ENCODE data around the gene CYP27C1. TPM values are rescaled to one million over a fixed set of nuclear protein-coding genes. Genes with fewer than 3 reads are reported as not detected.
"Not testable (repeated sequence)": the region's sequence is repeated elsewhere in the genome, so short reads cannot be mapped to it uniquely, and the experiment has no call there.

The CYP27C1 gene
- total RNA-seq, 2 donors from 2014 or later = 1.8 TPM; not detected in 1

- TF ChIP-seq POLR2AphosphoS5 (IDR thresholded peaks at IDR 0.05) (no peak), POLR2A (IDR thresholded peaks at IDR 0.05) (peak; percentile 54)
- Histone ChIP-seq H3K36me3 (no peaks in the 10 kb centered on the region), H3K27me3 (replicated peaks; ENCODE audit: insufficient read depth) (peaks cover 17% of the 10 kb centered on the region), H3K4me3 (no peak overlapping the region), H3K27ac (no peak overlapping the region), H3K4me1 (replicated peaks) (peaks cover 13% of the 10 kb centered on the region), H3K9me3 (no peaks in the 10 kb centered on the region)
- 72% methylated on average over 14 of the region's 14 CpGs for WGBS
- no peak for DNase-seq (ENCODE audit: low spot score)
- intact Hi-C loops (cut with DNase I) = no loop called here
Measured at GRCh38 chr2:127217470-127218325, 2.4 kb downstream of the CYP27C1 start.

GRCh38 chr2:127216593-127216992 is 3.5 kb downstream of the CYP27C1 start:
- intact Hi-C loops (cut with DNase I) = no loop called here
- Histone ChIP-seq H3K9me3 (no peaks in the 10 kb centered on the region), H3K4me3 (no peak overlapping the region), H3K27me3 (replicated peaks; ENCODE audit: insufficient read depth) (peaks cover 17% of the 10 kb centered on the region), H3K27ac (no peak overlapping the region), H3K4me1 (replicated peaks) (peaks cover 13% of the 10 kb centered on the region), H3K36me3 (no peaks in the 10 kb centered on the region)
- TF ChIP-seq POLR2A (IDR thresholded peaks at IDR 0.05) (no peak), POLR2AphosphoS5 (IDR thresholded peaks at IDR 0.05) (no peak)
- TF ChIP-seq, protein P1, sequence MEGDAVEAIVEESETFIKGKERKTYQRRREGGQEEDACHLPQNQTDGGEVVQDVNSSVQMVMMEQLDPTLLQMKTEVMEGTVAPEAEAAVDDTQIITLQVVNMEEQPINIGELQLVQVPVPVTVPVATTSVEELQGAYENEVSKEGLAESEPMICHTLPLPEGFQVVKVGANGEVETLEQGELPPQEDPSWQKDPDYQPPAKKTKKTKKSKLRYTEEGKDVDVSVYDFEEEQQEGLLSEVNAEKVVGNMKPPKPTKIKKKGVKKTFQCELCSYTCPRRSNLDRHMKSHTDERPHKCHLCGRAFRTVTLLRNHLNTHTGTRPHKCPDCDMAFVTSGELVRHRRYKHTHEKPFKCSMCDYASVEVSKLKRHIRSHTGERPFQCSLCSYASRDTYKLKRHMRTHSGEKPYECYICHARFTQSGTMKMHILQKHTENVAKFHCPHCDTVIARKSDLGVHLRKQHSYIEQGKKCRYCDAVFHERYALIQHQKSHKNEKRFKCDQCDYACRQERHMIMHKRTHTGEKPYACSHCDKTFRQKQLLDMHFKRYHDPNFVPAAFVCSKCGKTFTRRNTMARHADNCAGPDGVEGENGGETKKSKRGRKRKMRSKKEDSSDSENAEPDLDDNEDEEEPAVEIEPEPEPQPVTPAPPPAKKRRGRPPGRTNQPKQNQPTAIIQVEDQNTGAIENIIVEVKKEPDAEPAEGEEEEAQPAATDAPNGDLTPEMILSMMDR (IDR thresholded peaks at IDR 0.05) = no peak
- WGBS = 95% methylated on average over 1 of the region's 1 CpG
- DNase-seq (ENCODE audit: low spot score) = no peak

GRCh38 chr2:127216095-127216494 is 4.0 kb downstream of the CYP27C1 start:
- H3K4me3 ChIP-seq = no peak overlapping the region
- H3K9me3 ChIP-seq = no peaks in the 10 kb centered on the region
- no peak overlapping the region for H3K27ac ChIP-seq
- peaks cover 13% of the 10 kb centered on the region for H3K4me1 ChIP-seq (replicated peaks)
- H3K27me3 ChIP-seq (replicated peaks; ENCODE audit: insufficient read depth) = peaks cover 17% of the 10 kb centered on the region
- TF ChIP-seq POLR2A (IDR thresholded peaks at IDR 0.05) = no peak
- TF ChIP-seq, protein P1 (IDR thresholded peaks at IDR 0.05) = no peak
- H3K36me3 ChIP-seq = no peaks in the 10 kb centered on the region
- DNase-seq (ENCODE audit: low spot score) = no peak
- intact Hi-C loops (cut with DNase I) = no loop called here
- 67% methylated on average over 2 of the region's 2 CpGs for WGBS

DNA sequence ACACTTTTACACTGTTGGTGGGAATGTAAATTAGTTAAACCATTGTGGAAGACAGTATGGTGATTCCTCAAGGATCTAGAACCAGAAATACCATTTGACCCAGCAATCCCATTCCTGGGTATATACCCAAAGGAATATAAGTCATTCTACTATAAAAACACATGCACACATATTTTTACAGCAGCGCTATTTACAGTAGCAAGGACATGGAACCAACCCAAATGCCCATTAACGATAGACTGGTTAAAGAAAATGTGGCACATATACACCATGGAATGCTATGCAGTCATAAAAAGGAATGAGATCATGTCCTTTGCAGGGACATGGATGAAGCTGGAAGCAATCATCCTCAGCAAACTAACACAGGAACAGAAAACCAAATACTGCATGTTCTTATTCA is 5.9 kb downstream of the CYP27C1 start:
- H3K4me3 ChIP-seq; DNase-seq (ENCODE audit: low spot score); H3K27ac ChIP-seq; H3K4me1 ChIP-seq (replicated peaks); H3K27me3 ChIP-seq (replicated peaks; ENCODE audit: insufficient read depth); H3K9me3 ChIP-seq; H3K36me3 ChIP-seq; intact Hi-C loops (cut with DNase I): not testable (repeated sequence)
- 76% methylated on average over 2 of the region's 2 CpGs for WGBS

- intact Hi-C loops (cut with DNase I) = no loop called here
- Histone ChIP-seq H3K27me3 (replicated peaks; ENCODE audit: insufficient read depth) (no peaks in the 10 kb centered on the region), H3K4me3 (no peak overlapping the region), H3K36me3 (no peaks in the 10 kb centered on the region), H3K27ac (no peak overlapping the region), H3K9me3 (no peaks in the 10 kb centered on the region), H3K4me1 (replicated peaks) (no peaks in the 10 kb centered on the region)
- no peak for DNase-seq (ENCODE audit: low spot score)
- WGBS = 58% methylated on average over 4 of the region's 4 CpGs
- TF ChIP-seq, protein P1 (IDR thresholded peaks at IDR 0.05) = no peak
- no peak for TF ChIP-seq POLR2AphosphoS5 (IDR thresholded peaks at IDR 0.05)
Measured at GRCh38 chr2:127208313-127208712, 11.8 kb downstream of the CYP27C1 start.
